ENCODE measurements around the gene MLLT10.
"Not testable (repeated sequence)": the region's sequence is repeated elsewhere in the genome, so short reads cannot be mapped to it uniquely, and the experiment has no call there.

The MLLT10 gene

DNA sequence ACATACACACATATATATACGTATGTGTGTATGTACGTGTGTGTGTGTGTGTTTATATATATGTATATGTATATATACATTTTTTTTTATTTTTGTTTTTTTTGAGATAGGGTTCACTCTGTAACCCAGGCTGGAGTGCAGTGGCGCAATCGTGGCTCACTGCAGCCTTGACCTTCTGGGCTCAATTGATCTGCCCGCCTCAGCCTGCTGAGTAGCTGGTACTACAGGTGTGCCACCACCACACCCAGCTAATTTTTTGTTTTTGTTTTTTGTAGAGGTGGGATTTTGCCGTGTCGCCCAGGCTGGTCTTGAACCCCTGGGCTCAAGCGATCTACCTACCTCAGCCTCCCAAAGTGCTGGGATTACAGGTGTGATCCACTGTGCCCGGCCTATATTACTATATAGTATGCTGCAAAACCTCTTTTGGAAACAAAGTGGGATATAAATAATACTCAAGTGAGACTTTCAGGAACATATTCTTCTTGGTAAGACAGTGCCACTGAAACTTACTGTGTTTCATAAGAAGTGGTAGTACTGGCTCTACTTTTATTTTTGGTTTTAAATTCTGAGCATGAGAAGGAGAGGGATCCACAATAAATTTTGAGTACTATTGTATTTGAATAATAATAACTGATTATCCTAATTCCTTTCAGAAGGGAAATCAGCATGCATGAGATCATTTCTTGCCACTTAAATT is 51.0 kb downstream of the MLLT10 start:
- DNase-seq (ENCODE audit: low spot score), result no peak

DNA sequence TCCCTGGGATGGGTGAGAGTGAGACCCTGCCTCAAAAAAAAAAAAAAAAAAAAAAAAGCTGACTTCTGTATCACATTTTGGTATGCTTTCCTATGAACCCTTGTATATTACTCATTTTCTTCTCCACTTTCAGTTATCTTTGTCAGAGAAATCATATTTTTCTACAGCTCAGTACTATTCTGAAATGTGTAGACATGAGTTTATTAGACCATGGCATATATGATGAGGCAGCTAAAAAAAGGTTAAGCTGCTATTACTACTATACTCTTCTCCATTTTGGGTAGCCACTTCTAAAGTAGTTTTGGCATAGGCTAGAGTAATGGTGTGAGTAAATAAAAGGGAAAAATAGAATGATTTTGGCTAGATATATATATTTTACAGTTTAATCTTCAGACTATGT is 53.4 kb downstream of the MLLT10 start:
- DNase-seq (ENCODE audit: low spot score), result no peak

DNA sequence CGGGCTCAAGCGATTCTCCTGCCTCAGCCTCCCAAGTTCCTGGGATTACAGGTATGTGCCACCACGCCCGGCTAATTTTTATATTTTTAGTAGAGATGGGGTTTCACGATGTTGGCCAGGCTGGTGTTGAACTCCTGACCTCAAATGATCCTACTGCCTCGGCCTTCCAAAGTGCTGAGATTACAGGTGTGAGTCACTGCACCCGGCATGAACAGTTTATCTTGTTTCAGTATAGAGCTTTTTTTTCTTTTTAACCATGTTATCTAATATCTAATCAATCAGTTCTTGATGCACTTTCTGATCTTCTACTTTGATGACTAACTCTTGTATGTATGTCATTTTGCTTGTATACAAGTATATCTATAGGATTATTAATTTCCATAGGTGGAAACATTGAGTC is 54.1 kb downstream of the MLLT10 start:
- not testable (repeated sequence) for DNase-seq (ENCODE audit: low spot score)

DNA sequence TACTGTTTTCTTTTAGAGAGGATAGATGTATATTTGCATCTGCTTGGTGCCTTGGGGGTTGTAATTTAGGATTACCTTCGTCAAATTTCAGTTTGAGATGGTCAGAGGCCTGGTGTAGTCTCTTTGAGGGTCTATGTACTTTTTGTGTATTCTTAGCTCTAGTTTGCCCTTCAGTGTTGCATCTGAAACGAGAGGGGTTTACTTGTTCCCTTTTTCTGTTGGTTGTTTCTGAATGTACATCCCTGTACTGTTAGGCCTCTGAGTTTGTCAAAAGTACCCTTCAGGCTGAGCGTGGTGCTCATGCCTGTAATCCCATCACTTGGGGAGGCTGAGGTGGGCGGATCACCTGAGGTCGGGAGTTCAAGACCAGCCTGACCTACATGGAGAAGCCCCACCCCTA is 60.0 kb downstream of the MLLT10 start:
- no peak for DNase-seq (ENCODE audit: low spot score)

DNA sequence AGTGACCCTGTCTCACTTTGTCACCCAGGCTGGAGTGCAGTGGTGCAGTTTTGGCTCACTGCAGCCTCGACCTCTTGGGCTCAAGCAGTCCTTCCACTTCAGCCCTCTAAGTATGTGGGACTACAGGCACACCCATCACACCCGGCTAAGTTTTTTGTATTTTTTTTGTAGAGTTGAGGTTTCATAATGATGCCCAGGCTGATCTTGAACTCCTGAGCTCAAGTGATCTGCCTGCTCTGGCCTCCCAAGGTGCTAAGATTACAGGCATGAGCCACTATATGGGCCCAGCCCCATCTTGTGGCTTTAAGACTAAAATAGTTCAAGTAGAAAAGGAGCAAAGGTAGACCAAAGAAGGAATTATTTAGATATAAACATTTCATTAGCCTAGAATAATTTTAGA is 65.5 kb downstream of the MLLT10 start:
- no peak for DNase-seq (ENCODE audit: low spot score)

DNA sequence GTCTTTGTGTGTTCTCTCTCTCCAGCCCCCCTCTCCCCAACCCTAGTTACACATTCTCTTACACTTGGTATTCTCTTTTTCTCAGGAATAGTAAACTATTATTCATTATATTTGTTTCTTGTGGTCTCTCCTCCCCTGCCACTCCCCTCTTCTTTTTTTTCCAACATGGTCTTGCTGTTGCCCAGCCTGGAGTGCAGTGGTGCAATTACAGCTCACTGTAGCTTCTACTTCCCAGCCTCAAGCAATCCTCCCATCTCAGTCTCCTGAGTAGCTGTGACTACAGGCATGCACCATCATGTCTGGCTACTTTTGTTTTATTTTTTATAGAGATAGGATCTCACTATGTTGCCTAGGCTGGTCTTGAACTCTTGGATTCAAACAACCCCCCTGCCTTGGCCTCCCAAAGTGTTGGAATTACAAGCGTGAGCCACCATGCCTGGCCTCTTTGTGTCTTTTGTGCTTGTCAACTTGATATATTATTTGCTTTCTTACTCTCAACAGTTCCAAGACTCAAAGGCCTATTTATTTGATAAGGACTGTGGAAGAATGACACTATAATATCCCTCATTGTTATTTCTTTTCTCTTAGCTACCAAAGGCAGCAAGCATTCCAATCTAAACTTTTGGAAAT is 66.9 kb downstream of the MLLT10 start:
- DNase-seq (ENCODE audit: low spot score), result no peak

DNA sequence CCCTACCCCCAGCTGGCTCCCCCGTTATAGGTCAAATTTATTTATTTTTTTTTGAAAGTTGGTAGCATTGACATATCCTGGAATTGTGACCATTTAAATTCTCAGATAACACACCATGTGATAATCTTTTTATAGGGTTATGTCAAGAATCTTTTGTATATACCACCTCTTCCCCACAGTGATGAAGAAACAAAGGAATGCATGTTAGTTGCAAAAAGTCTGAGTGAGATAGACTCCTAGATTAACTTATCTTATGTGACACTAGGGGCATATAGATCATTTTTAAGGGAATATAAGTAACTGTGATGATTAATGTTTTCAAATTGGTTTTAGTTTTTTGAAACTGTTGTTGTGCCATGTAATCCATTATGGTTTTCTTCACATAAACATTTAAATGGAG is 68.3 kb downstream of the MLLT10 start:
- no peak for DNase-seq (ENCODE audit: low spot score)

DNA sequence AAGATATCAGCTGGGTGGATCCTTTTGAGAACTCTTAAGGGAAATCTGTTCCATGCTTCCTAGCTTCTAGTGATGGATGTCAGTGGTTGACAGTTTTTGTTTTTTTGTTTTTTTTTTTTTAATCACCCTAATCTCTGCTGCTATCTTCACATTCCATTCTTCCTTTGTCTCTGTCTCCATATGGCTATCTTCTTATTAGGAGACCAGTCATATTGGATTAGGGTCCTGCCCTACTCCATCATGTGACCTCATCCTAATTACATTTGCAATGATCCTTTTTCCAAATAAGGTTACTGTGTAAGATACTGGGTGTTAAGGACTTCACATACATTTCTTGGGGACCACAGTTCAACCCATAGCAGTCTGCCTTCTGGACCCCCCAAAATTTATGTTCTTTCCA is 69.7 kb downstream of the MLLT10 start:
- DNase-seq (ENCODE audit: low spot score), result no peak

DNA sequence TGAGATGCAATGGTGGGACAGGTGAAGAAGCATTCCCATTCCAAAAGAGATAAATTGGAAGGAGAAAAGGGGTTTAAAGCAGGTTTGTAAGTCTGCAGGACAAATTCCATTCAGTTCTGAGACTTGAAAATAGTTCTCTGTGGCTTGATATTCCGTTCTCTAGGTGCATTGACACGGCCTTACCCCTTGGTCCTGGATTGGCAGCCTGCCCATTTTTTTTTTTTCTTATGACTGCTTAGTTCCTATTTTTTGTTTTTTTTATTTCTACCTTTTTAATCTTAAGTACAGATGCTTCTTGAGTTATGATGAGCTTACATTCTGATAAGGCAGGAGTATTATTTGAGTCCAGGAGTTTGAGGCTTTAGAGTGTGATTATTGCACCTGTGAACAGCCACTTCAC is 70.6 kb downstream of the MLLT10 start:
- DNase-seq (ENCODE audit: low spot score), result no peak

DNA sequence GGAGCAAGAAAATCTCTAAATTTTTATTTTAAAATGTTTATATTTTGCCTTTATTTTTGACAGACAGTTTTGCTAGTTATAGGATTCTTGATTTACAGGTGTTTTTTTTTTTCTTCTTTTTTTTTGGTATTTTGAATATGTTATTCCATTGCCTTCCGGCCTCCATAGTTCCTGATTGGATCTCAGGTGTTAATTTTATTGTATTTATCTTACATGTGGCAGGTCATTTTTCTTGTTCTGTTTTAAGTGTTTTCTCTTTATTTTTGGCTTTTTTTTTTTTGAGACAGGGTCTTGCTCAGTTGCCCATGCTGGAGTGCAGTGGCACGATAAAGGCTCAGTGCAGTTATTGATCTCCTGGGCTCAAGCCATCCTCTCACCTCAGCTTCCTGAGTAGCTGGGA is 73.9 kb downstream of the MLLT10 start:
- DNase-seq (ENCODE audit: low spot score), result no peak

DNA sequence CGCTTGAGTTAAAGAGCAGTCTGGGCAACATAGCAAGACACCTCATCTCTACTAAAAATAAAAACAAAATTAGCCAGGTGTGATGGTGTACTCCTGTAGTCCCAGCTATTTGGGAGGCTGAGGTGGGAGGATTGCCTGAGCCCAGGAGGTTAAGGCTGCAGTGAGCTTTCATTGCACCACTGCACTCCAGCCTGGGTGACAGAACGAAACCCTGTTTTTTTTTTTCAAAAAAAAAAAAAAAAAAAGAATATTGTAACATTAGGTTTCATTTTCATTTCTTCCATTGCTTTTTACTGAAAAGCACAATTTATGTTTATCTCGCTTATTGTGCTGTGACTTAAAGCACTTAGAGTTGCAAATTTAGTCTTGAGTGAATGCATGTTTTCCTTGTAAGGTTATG is 80.0 kb downstream of the MLLT10 start:
- no peak for DNase-seq (ENCODE audit: low spot score)

DNA sequence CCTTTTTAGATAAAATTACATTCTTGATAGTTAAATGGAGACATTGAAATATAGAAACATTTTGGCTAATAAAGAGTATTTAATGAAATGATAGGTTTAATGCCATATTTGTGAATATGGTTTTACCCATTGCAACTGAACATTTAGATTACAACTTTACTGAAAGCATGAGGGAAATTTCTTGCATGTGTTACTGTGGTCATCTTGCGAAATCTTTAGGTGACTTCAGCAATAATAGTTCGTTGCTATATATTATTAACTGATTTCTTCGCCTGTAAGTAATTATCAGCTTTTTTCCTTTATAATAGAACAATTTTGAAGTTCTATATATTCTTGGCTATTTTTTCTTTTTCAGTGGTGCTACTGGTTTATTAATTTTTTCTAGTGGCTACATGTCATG is 83.2 kb downstream of the MLLT10 start:
- no peak for DNase-seq (ENCODE audit: low spot score)

DNA sequence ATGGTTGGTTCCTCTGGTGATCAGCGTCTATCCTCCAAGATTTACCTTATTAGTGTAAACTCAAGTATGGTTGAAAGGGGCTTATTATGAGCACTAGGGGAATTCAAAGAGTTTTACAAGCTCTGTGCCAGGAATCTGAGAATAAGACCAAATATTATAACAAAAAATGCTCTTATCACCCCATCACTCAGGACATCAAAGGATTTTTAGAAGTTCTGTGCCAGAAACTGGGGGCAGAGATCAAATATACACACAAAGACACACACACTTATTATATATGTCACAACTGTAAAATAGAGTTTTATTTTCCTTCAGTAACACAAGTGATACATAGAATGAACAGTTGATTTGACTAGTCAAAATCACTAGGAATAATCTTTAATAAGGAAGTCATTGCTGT is 89.3 kb downstream of the MLLT10 start:
- no peak for DNase-seq (ENCODE audit: low spot score)

DNA sequence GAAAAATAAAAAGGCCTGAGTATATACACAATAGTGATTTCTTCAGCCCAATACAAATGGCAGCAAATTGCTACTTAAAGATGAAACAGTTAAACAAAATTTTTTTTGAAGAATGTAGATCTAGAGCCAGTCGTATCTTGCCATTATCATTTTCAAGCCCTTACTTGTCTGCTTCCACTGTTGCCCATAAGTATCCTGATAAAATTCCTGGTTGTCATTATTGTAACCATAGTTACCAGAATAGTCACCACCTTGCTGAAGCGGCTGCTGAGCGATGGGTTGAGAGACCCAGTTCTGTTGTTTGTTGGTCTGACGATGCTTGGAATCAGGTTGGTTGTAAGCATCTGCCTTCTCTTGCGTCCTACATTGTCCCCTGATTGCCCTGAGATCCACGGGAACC is 90.4 kb downstream of the MLLT10 start:
- DNase-seq (ENCODE audit: low spot score), result not testable (repeated sequence)

DNA sequence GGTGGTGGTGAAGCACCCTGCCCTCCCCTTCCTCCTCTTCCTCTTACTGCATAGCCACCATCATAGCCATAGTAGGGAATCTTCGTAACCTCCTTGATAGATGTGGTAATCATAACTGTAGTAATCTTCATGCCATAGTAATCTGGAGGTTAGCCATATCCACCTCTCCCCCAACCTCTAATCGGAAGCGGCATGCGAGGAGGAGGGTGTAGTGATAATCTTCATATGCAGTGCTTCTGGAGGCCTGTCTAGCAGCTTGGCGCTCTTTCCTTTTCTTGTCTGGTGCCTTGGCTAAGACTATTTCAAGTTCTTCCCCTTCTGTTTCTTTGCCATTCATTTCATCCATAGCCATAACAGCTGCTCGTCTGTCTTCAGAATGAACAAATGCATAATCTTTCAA is 90.9 kb downstream of the MLLT10 start:
- no peak for DNase-seq (ENCODE audit: low spot score)

DNA sequence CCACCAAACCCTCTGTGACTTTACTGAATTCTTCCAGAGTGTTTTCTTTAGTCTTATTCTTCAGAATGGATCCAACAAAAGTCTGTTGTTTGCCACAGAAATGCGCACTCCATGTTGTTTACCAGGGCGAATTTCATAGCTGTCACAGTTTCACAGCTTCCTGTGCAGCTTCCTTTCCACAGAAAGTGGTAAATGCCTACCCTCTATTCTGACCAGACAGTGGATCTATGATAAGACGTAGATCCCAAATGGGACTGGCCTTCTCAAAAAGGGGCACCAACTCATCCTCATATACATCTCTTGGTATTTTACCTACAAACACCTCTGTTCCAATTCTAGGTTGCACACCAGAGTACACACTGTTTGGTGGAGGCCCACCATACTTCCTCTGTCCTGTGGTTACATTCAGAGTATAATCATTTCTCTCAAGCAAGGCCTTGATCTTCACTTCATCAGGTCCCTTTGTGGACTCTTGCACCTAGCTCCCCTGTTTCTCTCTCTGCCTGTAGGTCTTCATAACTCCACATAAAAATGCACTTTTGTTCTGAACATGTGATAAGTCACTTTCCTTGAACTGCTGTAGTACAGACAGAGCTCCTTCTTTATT is 91.7 kb downstream of the MLLT10 start:
- no peak for DNase-seq (ENCODE audit: low spot score)

DNA sequence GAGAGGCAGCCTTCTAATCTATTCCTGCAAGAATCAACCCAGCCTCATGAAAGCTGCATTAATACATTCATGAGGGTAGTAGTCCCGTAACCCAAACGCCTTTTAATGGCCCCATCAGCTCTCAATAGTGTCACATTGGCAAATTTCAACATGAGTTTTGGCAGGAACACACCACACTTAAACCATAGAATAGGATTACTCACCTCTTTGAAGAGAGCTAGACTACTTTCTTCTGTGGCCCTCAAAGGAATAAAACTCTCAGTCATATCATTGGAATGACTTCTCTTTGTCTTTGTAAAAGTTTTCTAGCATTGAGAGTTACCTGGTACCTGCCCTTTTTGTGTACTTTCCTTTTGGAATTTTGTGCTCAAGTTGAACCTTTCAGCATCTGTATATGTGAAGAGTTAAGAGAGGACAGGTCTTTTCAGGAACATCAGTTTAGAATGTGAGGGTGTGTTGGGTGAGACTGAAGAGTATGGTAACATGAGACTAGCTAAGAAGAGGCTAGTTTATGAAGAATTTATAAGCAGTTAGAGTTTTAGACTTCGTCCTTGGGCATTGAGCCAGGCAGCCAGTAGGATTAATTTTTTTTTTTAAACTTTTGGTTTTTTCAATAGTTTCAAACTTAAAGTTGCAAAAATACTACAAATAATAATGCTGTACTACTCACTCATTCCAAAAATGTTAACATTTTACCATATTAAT is 92.6 kb downstream of the MLLT10 start:
- no peak for DNase-seq (ENCODE audit: low spot score)

DNA sequence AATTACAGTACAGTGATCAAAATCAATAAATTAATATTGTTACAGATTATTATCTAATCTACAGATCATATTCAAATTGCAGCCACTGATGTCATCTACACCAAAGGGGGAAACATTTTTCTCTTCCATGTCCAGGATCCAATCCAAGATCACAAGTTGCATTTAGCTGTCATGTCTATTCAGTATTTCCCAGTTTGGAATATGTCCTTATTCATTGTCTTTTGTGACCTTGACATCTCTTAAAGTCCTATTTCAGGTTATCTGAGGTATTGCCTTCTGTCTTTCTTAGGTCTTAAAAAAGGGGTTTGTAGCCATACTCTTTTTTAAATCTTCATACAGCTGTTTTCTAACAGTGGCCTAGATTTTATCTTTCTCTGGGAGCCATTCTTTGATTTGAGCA is 93.3 kb downstream of the MLLT10 start:
- DNase-seq (ENCODE audit: low spot score), result no peak

DNA sequence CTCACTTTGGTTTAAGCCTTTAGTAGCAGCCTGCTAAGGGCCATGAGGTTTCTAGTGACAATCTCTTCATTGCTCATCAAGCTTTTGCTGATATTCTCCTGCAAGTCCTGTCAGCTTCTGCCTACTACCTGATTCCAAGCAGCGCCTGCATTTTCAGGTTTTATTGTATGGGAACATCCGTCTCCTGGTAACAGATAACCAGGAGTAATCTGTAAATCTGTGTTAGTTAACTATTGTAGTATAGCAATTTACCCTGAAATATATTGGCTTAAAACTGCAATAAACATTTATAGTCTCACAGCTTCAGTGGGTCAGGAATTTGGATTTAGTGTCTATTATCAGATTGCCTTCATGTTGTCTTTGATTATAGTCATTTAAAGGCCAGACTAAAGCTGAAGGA is 94.0 kb downstream of the MLLT10 start:
- no peak for DNase-seq (ENCODE audit: low spot score)

DNA sequence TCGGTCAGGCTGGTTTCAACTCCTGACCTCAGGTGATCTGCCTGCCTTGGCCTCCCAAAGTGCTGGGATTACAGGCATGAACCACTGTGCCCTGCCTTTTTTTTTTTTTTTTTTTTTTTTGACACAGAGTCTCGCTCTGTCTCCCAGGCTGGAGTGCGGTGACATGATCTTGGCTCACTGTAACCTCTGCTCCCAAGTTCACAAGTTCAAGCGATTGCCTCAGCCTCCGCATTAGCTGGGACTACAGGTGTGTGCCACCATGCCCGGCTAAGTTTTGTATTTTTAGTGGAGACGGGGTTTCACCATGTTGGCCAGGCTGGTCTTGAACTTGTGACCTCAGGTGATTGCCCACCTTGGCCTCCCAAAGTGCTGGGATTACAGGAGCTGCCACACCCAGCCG is 94.6 kb downstream of the MLLT10 start:
- not testable (repeated sequence) for DNase-seq (ENCODE audit: low spot score)

DNA sequence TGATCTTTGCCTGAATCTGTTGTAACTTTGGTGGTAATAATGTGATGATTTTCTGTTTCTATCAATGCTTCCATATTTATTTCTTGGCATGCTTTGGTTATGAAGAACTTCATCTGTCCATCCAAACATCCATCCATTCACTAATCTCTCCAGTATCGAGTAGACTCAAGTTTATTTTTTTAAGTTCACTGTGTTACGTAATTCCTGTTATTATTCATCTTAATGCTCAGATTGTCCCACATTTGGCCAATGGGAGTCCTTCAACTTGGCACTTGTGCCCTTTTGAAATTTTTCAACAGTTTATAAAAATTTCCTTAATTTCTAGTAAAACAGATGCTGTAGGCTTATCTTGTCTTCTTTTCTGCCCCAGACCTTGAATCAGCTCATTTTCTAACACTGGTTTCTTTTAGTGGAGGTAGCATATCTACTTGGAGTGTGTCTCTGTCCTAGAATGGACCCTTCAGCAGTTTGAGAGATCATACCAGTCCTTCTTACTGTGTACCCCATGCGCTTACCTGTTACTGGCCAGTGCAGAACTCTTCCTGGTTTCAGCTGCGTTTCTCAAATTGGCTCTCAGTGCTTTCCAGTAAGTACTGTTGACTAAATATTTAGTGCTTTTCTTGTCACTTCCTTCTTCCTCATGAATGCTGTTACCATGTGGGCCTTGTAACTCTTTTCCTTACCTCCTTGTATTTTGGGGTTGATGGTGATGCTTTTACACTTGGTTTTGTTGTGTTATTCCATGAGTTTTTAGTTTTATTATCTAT is 100.8 kb downstream of the MLLT10 start:
- no peak for DNase-seq (ENCODE audit: low spot score)

DNA sequence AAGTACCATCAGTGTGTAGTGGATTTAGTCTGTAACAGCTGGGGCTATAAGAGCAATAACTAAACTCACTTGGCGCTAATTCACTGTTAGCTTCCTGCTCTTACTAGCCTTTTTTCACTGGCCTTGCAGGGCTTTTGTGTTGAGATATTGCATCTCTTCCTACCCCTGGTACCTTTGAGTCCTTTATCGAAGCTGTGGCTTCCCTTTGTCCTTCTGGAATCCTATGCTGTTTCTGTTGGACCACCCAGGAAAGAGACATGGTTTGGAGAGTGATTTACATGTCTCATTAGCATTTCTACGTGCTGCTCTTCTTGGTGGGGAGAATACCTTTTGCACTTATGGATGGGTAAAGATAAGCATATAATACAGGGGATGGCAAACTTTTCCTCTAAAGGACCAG is 103.8 kb downstream of the MLLT10 start:
- DNase-seq (ENCODE audit: low spot score), result no peak
